ENCODE data around the gene MCTP1.

GRCh38 chr5:95155888-95156287 lies 129.0 kb downstream of the MCTP1 start:
- TF ChIP-seq POLR2AphosphoS5 (IDR thresholded peaks at IDR 0.05; ENCODE audit: borderline replicate concordance, low read depth, low read length) (no peak), EZH2 (IDR thresholded peaks at IDR 0.05) (no peak)
